Adrenal gland (tissue), 5 donors: ENCODE data around the gene GRAMD1C.

ENCODE experiments used
- POLR2A ChIP-seq, 2 donors: fragments of 450-650 bp; IDR thresholded peaks; one replicate each; pipeline ENCODE4 v1.6.1; 2017; ENCODE audit warnings: antibody characterized with exemption in 2 of 2, mild to moderate bottlenecking in 2 of 2, moderate library complexity in 1 of 2
- TF ChIP-seq, protein P1 (sequence below), 6 experiments: fragments of 450-650 bp in 4 of 6; fragments of 200-600 bp in 2 of 6; sonication (generic) in 1 of 6; IDR thresholded peaks; 1 replicate in 5 of 6; 2 replicates in 1 of 6; pipeline versions ENCODE4 v1.5.1 to v1.8.0; 2016 to 2021; ENCODE audit warnings: antibody characterized with exemption in 6 of 6, mild to moderate bottlenecking in 2 of 6, moderate library complexity in 1 of 6
- donor health status: DM: no; HTN: no; CAD: no.

DNA sequence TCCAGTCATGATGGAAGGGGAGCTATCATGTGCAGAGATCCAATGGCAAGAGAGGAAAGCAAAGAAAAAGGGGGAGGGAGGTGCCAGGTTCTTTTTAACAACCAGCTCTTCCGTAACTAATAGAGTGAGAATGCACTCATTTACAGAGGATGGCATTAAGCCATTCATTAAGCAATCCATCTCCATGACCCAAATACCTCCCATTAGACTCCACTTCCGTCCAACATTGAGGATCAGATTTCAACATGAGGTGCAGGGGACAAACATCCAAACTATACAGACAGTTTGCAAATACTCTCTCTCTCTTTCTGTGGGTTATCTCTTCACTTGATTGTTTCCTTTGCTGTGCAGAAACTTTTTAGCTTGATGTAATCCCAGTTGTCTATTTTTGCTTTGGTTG lies 130.4 kb downstream of the GRAMD1C start:
- TF ChIP-seq, protein P1, sequence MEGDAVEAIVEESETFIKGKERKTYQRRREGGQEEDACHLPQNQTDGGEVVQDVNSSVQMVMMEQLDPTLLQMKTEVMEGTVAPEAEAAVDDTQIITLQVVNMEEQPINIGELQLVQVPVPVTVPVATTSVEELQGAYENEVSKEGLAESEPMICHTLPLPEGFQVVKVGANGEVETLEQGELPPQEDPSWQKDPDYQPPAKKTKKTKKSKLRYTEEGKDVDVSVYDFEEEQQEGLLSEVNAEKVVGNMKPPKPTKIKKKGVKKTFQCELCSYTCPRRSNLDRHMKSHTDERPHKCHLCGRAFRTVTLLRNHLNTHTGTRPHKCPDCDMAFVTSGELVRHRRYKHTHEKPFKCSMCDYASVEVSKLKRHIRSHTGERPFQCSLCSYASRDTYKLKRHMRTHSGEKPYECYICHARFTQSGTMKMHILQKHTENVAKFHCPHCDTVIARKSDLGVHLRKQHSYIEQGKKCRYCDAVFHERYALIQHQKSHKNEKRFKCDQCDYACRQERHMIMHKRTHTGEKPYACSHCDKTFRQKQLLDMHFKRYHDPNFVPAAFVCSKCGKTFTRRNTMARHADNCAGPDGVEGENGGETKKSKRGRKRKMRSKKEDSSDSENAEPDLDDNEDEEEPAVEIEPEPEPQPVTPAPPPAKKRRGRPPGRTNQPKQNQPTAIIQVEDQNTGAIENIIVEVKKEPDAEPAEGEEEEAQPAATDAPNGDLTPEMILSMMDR (IDR thresholded peaks at IDR 0.05): no peak
- TF ChIP-seq POLR2A (IDR thresholded peaks at IDR 0.05): no peak
